Subcutaneous abdominal adipose tissue (tissue), 5 donors: ENCODE measurements around the gene CELA3B.
A peak's percentile ranks its signal among the peaks of the same experiment; 100 is the strongest.
"Not testable (repeated sequence)": the region's sequence is repeated elsewhere in the genome, so short reads cannot be mapped to it uniquely, and the experiment has no call there.

ENCODE experiments used
- H3K27ac ChIP-seq: one replicate; pipeline ENCODE4 v1.7.0; 2013; ENCODE audit warnings: low read depth, mild to moderate bottlenecking, inconsistent platforms, low read length, moderate library complexity
- H3K27me3 ChIP-seq, 5 donors: one replicate each; pipeline ENCODE4 v1.7.0; 2013; ENCODE audit warnings: low read length in 5 of 5, inconsistent platforms in 1 of 5; ENCODE audit not compliant: control insufficient read depth in 5 of 5, insufficient read depth in 4 of 5
- H3K36me3 ChIP-seq, 5 donors: one replicate each; pipeline ENCODE4 v1.7.0; 2013; ENCODE audit warnings: low read length in 5 of 5; ENCODE audit not compliant: control insufficient read depth in 5 of 5, insufficient read depth in 5 of 5
- H3K4me1 ChIP-seq, 5 donors: one replicate each; pipeline ENCODE4 v1.7.0; 2013; ENCODE audit warnings: low read length in 5 of 5, mild to moderate bottlenecking in 3 of 5, moderate library complexity in 1 of 5; ENCODE audit not compliant: control insufficient read depth in 5 of 5, insufficient read depth in 5 of 5
- H3K4me3 ChIP-seq, 5 donors: one replicate each; pipeline ENCODE4 v1.7.0; 2013; ENCODE audit warnings: low read length in 5 of 5, low read depth in 1 of 5
- H3K9ac ChIP-seq, 5 donors: one replicate each; pipeline ENCODE4 v1.7.0; 2013; ENCODE audit warnings: low read length in 5 of 5, mild to moderate bottlenecking in 4 of 5, moderate library complexity in 3 of 5
- H3K9me3 ChIP-seq, 5 donors: one replicate each; pipeline ENCODE4 v1.7.0; 2013; ENCODE audit warnings: low read length in 5 of 5; ENCODE audit not compliant: control insufficient read depth in 5 of 5
- donor health status: healthy.
- donor health status: healthy.
- donor health status: healthy.
- donor health status: healthy.
- donor health status: healthy.

Gene CELA3B

DNA sequence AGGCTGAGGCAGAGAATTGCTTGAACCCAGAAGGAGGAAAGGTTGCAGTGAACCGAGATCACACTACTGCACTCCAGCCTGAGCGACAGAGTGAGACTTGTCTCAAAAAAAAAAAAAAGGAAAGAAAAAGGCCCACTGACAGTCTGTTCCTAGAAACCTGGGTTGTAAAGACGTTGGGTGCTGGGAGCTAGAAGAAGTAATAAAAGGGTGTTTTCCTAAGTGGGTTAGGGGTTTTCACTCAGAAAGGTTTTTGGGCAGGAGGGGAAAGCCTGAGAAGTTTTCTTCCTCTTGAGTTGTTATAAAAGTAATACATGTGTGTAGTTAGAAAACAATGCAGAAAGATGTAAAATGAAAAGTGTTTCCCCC, 50.1 kb downstream of the CELA3B start:
- no peaks in the 10 kb centered on the region for H3K9me3 ChIP-seq
- no peak overlapping the region for H3K4me3 ChIP-seq
- no peak overlapping the region for H3K27ac ChIP-seq
- H3K36me3 ChIP-seq = peaks cover 3 to 9% (median 4%) of the 10 kb centered on the region in 5 donors
- H3K9ac ChIP-seq = no peak overlapping the region
- peaks cover 0 to 29% (median 24%) of the 10 kb centered on the region in 5 donors for H3K4me1 ChIP-seq
- H3K27me3 ChIP-seq = no peaks in the 10 kb centered on the region

DNA sequence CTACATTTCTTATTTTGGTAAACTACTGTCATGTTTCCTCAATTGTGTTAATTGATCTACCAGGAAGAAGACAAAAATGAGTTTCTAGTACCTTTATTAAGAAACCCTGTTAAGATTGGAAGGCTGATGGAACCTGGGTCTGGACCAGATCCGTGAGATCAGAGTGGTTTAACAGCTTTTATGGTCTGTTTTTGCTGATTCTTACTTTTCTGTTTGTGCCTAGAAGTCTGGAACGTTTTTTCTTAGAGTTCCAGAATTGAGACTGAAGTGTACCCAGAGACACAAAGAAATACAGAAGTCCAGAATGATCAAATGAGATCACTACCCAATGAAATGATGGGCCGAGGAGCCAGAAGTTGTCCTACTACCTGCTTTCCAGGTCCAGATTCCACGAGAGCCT, 53.2 kb downstream of the CELA3B start:
- peaks cover 3 to 9% (median 4%) of the 10 kb centered on the region in 5 donors for H3K36me3 ChIP-seq
- H3K27me3 ChIP-seq = no peaks in the 10 kb centered on the region
- H3K4me3 ChIP-seq = no peak overlapping the region
- no peak overlapping the region for H3K27ac ChIP-seq
- no peaks in the 10 kb centered on the region for H3K9me3 ChIP-seq
- H3K4me1 ChIP-seq = peaks cover 0 to 15% (median 12%) of the 10 kb centered on the region in 5 donors
- H3K9ac ChIP-seq = no peak overlapping the region

DNA sequence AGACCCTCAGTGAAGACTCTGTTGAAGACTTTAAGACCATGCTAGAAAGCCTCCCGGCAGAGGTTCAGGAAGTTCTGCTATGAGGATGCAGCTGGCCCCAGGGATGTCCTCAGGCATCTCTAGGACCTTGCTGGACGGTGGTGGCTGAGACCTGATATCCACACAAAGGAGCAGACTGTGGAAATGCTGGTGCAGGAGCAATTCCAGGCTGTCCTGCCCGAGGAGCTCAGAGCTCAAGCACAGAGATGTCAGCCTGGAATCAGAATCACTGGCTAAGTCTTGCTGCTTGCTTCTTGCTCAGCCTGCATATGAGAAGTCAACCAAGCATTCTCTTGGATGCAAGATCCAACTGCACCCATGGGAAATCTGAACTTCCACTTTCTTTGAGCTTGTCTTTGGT, 53.7 kb downstream of the CELA3B start:
- no peak overlapping the region for H3K4me3 ChIP-seq
- no peak overlapping the region for H3K27ac ChIP-seq
- peaks cover 0 to 14% (median 12%) of the 10 kb centered on the region in 5 donors for H3K4me1 ChIP-seq
- no peaks in the 10 kb centered on the region for H3K9me3 ChIP-seq
- H3K9ac ChIP-seq = no peak overlapping the region
- H3K36me3 ChIP-seq = peaks cover 3 to 9% (median 4%) of the 10 kb centered on the region in 5 donors
- no peaks in the 10 kb centered on the region for H3K27me3 ChIP-seq

DNA sequence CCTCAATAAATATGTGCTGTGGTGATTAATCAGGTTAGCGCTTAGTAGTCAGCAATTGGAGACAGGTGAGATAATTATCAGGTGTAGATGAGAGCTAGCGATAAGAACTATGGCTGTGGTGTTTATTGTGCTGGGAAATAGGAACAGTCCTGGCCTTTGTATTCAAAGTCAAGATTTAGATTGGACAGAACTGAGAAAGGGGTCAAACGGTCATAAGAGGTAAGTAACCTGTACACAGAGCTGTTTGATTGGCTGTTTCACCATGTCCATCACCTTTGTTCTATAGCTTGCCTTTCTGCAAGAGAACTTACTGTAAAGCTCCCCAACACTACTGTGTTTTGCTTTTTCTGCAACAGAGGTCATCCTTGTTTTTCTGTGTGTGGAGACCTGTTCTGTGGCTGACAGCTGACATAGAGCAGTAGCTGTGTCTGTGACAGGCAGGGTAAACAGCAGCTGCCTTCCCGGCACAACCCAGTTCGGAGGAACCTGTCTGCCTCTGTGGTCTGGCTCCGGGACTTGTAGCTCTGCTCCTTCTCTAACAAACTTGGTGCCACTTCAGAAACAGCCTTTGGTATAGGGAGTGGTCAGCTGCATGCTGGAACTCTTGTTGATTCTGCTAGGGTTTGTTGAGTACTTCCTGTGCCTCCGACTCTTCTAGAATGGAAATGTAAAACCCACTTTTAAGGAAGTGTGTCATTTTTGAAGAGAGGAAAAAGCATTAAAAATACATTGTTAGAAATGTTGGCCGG, 54.6 kb downstream of the CELA3B start:
- H3K4me3 ChIP-seq = no peak overlapping the region

DNA sequence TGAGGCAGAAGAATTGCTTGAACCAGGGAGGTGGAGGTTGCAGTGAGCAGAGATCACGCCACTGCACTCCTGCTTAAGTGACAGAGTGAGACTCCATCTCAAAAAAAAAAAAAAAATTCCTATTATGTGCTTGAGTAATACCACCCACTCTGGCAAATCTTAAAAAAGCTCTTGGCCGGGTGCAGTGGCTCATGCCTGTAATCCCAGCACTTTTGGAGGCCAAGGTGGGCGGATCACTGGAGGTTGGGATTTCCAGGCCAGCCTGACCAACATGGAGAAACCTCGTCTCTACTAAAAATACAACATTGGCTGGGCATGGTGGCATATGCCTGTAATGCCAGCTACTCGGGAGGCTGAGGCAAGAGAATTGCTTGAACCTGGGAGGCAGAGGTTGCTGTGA, 58.0 kb downstream of the CELA3B start:
- not testable (repeated sequence) for H3K36me3 ChIP-seq, H3K9me3 ChIP-seq, H3K4me3 ChIP-seq, H3K9ac ChIP-seq, H3K4me1 ChIP-seq, H3K27ac ChIP-seq, H3K27me3 ChIP-seq

More for the DNA sequence above, 54.6 kb downstream of the CELA3B start:
- Histone ChIP-seq H3K9me3 (no peaks in the 10 kb centered on the region), H3K9ac (peak overlapping the region in 2 of 5 donors; percentile 16 to 25), H3K4me1 (peaks cover 0 to 9% (median 6%) of the 10 kb centered on the region in 5 donors), H3K27me3 (no peaks in the 10 kb centered on the region), H3K27ac (peak overlapping the region; percentile 9), H3K36me3 (peaks cover 3 to 9% (median 4%) of the 10 kb centered on the region in 5 donors)

DNA sequence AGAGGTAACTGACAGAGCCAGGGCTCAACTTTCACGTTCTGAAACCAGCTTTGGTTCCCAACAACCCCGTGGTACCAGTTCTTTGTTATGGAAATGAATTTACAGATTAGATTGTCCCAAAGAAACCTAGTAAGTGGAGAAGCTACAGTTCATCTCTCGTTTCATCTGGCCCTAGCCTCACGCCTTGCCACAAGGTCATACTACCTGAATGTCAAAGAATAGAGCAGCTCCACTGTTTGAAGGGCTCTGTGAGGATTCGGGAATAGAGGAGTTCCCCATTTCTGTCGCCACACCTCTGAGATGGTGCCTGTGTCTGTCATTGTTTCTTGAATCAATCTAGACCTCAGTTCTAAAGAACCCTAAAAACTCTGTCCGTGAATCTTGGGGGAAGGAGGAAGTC, 60.7 kb downstream of the CELA3B start:
- Histone ChIP-seq H3K36me3 (no peaks in the 10 kb centered on the region), H3K9me3 (no peaks in the 10 kb centered on the region), H3K27ac (no peak overlapping the region), H3K27me3 (no peaks in the 10 kb centered on the region), H3K4me1 (peaks cover 3 to 11% (median 6%) of the 10 kb centered on the region in 5 donors), H3K4me3 (no peak overlapping the region), H3K9ac (no peak overlapping the region)

DNA sequence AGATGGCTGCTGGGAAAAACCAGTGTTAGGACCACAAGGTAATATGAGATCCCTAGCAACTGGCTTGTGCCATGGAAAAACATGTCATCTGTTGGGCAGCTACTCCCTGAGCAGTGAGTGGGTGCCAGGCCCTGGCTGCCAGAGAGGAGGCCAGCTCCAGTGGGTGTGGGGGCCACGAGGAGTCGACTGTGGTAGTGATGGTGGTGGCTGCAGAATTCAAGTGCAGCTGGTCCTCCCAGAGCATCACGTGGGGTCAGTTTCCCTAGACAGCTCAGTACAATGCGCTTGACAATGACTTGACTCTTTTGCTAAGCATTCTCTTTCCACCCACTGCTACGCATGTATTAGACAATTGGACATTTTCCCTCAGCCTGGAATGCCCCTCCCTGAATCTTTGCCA, 61.2 kb downstream of the CELA3B start:
- no peaks in the 10 kb centered on the region for H3K9me3 ChIP-seq
- H3K4me3 ChIP-seq = no peak overlapping the region
- no peaks in the 10 kb centered on the region for H3K36me3 ChIP-seq
- H3K27me3 ChIP-seq = no peaks in the 10 kb centered on the region
- no peak overlapping the region for H3K27ac ChIP-seq
- H3K4me1 ChIP-seq = peaks cover 3 to 11% (median 6%) of the 10 kb centered on the region in 5 donors
- no peak overlapping the region for H3K9ac ChIP-seq
